Measurements from ENCODE around the gene RDH14.

The RDH14 gene

GRCh38 chr2:18560031-18560796 lies at the start of gene RDH14:
RDH14 (minus strand) TSS chr2:18560653; CDS start chr2:18560572, 81 bp downstream.
- DNase-seq, result peak; percentile 90 to 92

GRCh38 chr2:18610090-18610489 lies 49.6 kb upstream of the RDH14 start:
- DNase-seq, result no peak

- DNase-seq, result no peak
These were observed 44.7 kb upstream of the RDH14 start for GRCh38 chr2:18605115-18605514.

GRCh38 chr2:18604531-18604885 lies 44.1 kb upstream of the RDH14 start:
- no peak for DNase-seq

GRCh38 chr2:18603854-18604530 lies 43.5 kb upstream of the RDH14 start:
- DNase-seq, result no peak

GRCh38 chr2:18602298-18602697 lies 41.8 kb upstream of the RDH14 start:
- DNase-seq, result no peak

- no peak for DNase-seq
These were observed 39.8 kb upstream of the RDH14 start for GRCh38 chr2:18600255-18600613.

GRCh38 chr2:18599509-18600254 lies 39.2 kb upstream of the RDH14 start:
- DNase-seq, result no peak

GRCh38 chr2:18598848-18599484 lies 38.5 kb upstream of the RDH14 start:
- DNase-seq, result no peak

- DNase-seq, result no peak
These were observed 37.2 kb upstream of the RDH14 start for GRCh38 chr2:18597618-18598017.

- no peak for DNase-seq
These were observed 36.5 kb upstream of the RDH14 start for GRCh38 chr2:18596993-18597392.

GRCh38 chr2:18593496-18593895 lies 33.0 kb upstream of the RDH14 start:
- DNase-seq, result no peak

GRCh38 chr2:18592372-18592771 lies 31.9 kb upstream of the RDH14 start:
- DNase-seq, result no peak

GRCh38 chr2:18589354-18589753 lies 28.9 kb upstream of the RDH14 start, which contains the start of gene NT5C1B:
NT5C1B (minus strand) TSS chr2:18589569; CDS start chr2:18589468, 101 bp downstream.
- no peak for DNase-seq

- no peak for DNase-seq
These were observed 28.3 kb upstream of the RDH14 start for GRCh38 chr2:18588802-18589201.

- DNase-seq, result no peak
These were observed 27.6 kb upstream of the RDH14 start for GRCh38 chr2:18588049-18588448.

GRCh38 chr2:18585526-18585925 lies 25.1 kb upstream of the RDH14 start:
- no peak for DNase-seq

GRCh38 chr2:18584608-18584954 lies 24.1 kb upstream of the RDH14 start:
- DNase-seq, result no peak

GRCh38 chr2:18583905-18584607 lies 23.6 kb upstream of the RDH14 start:
- no peak for DNase-seq

GRCh38 chr2:18580606-18581005 lies 20.2 kb upstream of the RDH14 start:
- DNase-seq, result no peak

- DNase-seq, result no peak
These were observed 17.6 kb upstream of the RDH14 start for GRCh38 chr2:18578033-18578432.

- no peak for DNase-seq
These were observed 5.8 kb upstream of the RDH14 start for GRCh38 chr2:18566145-18566769.

GRCh38 chr2:18560797-18561085 lies 288 bp upstream of the RDH14 start:
- no peak for DNase-seq
